ENCODE data around the gene CLDN10.

CLDN10 gene

DNA sequence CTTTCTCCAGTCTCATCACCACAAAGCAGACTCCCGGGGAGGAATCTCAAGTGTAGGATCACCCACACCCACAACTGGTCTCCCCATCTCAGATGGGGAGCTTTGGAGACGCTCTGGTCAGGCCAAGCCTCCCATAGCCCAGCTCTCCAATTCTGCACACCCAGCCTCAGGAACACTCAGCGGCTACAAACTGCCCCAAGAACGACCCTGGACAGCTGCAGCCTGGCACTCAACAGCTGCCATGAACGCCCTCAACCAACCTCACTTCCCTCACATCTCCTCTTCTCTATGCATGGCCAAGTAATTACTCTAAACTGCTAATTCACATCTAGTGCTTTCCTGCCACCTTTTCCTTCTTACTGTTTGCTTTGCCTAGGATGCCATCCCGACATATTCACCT is 49.4 kb downstream of the CLDN10 start:
- ChIA-PET POLR2A (no interaction called here), CTCF (no interaction called here)
- H3K36me3 ChIP-seq (ENCODE audit: control insufficient read depth in 4 of 4, insufficient read depth in 4 of 4, low read length in 3 of 4) = no peaks in the 10 kb centered on the region
- WGBS (ENCODE audit: insufficient coverage) = 98% methylated on average over 6 of the region's 6 CpGs
- H3K9me3 ChIP-seq (ENCODE audit: control extremely low read depth in 1 of 5, control insufficient read depth in 4 of 5, insufficient read depth in 2 of 5, low read depth in 1 of 5, low read length in 4 of 5) = no peaks in the 10 kb centered on the region
- no peaks in the 10 kb centered on the region for H3K27me3 ChIP-seq (replicated peaks in 2 of 5; ENCODE audit: control insufficient read depth in 4 of 5, insufficient read depth in 5 of 5, low read length in 4 of 5)
- H3K4me3 ChIP-seq (ENCODE audit: control insufficient read depth in 1 of 7, extremely low read depth in 1 of 7, insufficient read depth in 4 of 7, low read depth in 2 of 7, low read length in 6 of 7) = no peak overlapping the region
- H3K4me1 ChIP-seq (ENCODE audit: control extremely low read depth in 1 of 4, control insufficient read depth in 4 of 4, insufficient read depth in 4 of 4, low read length in 3 of 4) = no peaks in the 10 kb centered on the region
- DNase-seq = no peak
- no peak overlapping the region for H3K27ac ChIP-seq (ENCODE audit: insufficient read depth in 1 of 2, low read depth in 1 of 2, low read length in 2 of 2, poor library complexity in 1 of 2, severe bottlenecking in 2 of 2)

DNA sequence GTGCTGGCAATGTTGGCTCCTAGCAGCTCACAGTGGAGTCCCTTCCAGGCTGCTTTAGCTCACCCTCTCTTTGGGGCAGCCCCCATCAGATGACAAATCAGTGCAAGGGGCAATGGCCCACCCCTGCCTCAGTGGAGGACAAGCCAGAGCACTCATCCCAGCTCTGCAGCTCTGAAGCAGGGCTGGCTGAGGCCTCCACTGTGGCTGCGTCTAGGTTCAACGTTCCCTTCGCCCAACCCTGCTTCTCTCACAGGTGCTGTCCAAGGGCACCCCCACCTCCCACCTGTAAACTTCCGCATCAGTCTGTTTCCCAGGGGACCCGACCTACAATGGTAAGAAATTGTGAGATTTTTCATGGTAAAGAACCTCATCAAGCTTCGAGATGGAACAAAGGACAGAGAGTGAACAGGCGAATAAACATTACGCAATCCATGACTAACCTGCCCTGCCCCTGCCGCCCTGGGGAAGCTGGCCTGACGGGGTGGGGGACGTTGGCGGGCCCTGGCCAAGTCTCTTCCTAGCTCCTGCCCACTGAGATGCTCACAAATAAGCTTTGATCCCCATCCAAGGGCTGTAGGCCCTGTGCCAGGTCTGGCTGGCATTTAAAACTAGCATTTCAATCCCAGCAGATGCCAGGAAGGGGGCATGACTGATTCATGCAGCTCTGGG is 51.5 kb downstream of the CLDN10 start:
- CTCF ChIA-PET = no interaction called here
- POLR2A ChIA-PET = no interaction called here
- Histone ChIP-seq H3K27ac (ENCODE audit: insufficient read depth in 1 of 2, low read depth in 1 of 2, low read length in 2 of 2, poor library complexity in 1 of 2, severe bottlenecking in 2 of 2) (no peak overlapping the region), H3K4me1 (ENCODE audit: control extremely low read depth in 1 of 4, control insufficient read depth in 4 of 4, insufficient read depth in 4 of 4, low read length in 3 of 4) (peaks cover 0 to 6% (median 2%) of the 10 kb centered on the region in 4 experiments), H3K9me3 (ENCODE audit: control extremely low read depth in 1 of 5, control insufficient read depth in 4 of 5, insufficient read depth in 2 of 5, low read depth in 1 of 5, low read length in 4 of 5) (no peaks in the 10 kb centered on the region), H3K4me3 (ENCODE audit: control insufficient read depth in 1 of 7, extremely low read depth in 1 of 7, insufficient read depth in 4 of 7, low read depth in 2 of 7, low read length in 6 of 7) (no peak overlapping the region), H3K36me3 (ENCODE audit: control insufficient read depth in 4 of 4, insufficient read depth in 4 of 4, low read length in 3 of 4) (no peaks in the 10 kb centered on the region), H3K27me3 (replicated peaks in 2 of 5; ENCODE audit: control insufficient read depth in 4 of 5, insufficient read depth in 5 of 5, low read length in 4 of 5) (no peaks in the 10 kb centered on the region)
- no peak for DNase-seq
- WGBS (ENCODE audit: insufficient coverage) = 96% methylated on average over 10 of the region's 12 CpGs

DNA sequence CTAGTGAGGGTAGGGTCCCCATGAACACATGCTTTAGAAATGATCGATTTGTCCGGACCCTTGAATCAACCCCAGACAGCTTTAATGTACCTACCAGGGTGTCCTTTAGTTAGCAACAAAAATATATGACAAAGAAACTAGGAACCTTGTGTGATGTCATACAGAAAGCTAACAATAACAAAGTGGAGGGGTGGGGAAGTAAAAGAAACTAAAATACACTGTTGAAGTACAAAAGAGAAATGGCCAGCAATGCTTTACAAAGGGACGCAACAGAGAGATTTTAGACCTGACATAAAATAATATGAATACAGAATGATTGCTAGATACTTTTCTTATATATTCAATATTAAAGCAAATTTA is 52.0 kb downstream of the CLDN10 start:
- H3K4me1 ChIP-seq (ENCODE audit: control extremely low read depth in 1 of 4, control insufficient read depth in 4 of 4, insufficient read depth in 4 of 4, low read length in 3 of 4) = peaks cover 0 to 6% (median 2%) of the 10 kb centered on the region in 4 experiments
- no peaks in the 10 kb centered on the region for H3K36me3 ChIP-seq (ENCODE audit: control insufficient read depth in 4 of 4, insufficient read depth in 4 of 4, low read length in 3 of 4)
- H3K27me3 ChIP-seq (replicated peaks in 2 of 5; ENCODE audit: control insufficient read depth in 4 of 5, insufficient read depth in 5 of 5, low read length in 4 of 5) = no peaks in the 10 kb centered on the region
- H3K27ac ChIP-seq (ENCODE audit: insufficient read depth in 1 of 2, low read depth in 1 of 2, low read length in 2 of 2, poor library complexity in 1 of 2, severe bottlenecking in 2 of 2) = no peak overlapping the region
- H3K9me3 ChIP-seq (ENCODE audit: control extremely low read depth in 1 of 5, control insufficient read depth in 4 of 5, insufficient read depth in 2 of 5, low read depth in 1 of 5, low read length in 4 of 5) = no peaks in the 10 kb centered on the region
- no CpG with 5 or more reads among the region's 3 CpGs for WGBS (ENCODE audit: insufficient coverage)
- POLR2A ChIA-PET = no interaction called here
- CTCF ChIA-PET = no interaction called here
- DNase-seq = no peak
- no peak overlapping the region for H3K4me3 ChIP-seq (ENCODE audit: control insufficient read depth in 1 of 7, extremely low read depth in 1 of 7, insufficient read depth in 4 of 7, low read depth in 2 of 7, low read length in 6 of 7)

DNA sequence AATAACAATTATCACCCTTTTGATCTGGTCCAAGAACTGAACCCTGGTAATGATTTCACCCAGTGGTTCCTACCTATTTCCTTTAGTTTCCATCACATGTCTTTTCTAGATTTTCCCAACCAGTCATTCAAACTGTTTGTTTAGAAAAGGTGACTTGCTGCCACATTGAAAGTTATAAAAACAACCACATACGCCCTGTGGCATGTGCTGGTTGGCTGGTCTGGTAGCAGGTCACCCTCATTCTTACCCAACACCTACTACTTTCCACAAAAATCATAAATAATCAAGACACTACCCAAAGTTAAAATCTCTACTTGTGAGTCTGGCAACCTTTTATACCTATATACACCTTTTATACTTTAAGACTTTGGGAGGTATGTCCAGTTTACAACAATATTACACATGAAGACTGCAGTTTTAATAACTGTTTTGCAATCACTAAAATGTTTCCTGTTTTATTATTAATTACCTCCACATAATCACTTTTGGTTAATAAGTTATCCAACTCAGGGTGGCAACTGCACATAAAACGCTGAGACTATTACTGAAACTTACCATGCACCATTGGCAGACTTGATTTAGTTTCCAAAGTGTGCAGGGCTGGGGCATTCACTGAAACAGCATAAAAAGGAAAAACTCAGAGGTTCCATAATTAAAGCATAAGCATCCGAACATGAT is 53.1 kb downstream of the CLDN10 start:
- WGBS (ENCODE audit: insufficient coverage) = 100% methylated on average over 3 of the region's 3 CpGs
- ChIA-PET POLR2A (no interaction called here), CTCF (no interaction called here)
- Histone ChIP-seq H3K4me1 (ENCODE audit: control extremely low read depth in 1 of 4, control insufficient read depth in 4 of 4, insufficient read depth in 4 of 4, low read length in 3 of 4) (peaks cover 0 to 6% (median 2%) of the 10 kb centered on the region in 4 experiments), H3K36me3 (ENCODE audit: control insufficient read depth in 4 of 4, insufficient read depth in 4 of 4, low read length in 3 of 4) (no peaks in the 10 kb centered on the region), H3K4me3 (ENCODE audit: control insufficient read depth in 1 of 7, extremely low read depth in 1 of 7, insufficient read depth in 4 of 7, low read depth in 2 of 7, low read length in 6 of 7) (no peak overlapping the region), H3K27me3 (replicated peaks in 2 of 5; ENCODE audit: control insufficient read depth in 4 of 5, insufficient read depth in 5 of 5, low read length in 4 of 5) (no peaks in the 10 kb centered on the region), H3K27ac (ENCODE audit: insufficient read depth in 1 of 2, low read depth in 1 of 2, low read length in 2 of 2, poor library complexity in 1 of 2, severe bottlenecking in 2 of 2) (no peak overlapping the region), H3K9me3 (ENCODE audit: control extremely low read depth in 1 of 5, control insufficient read depth in 4 of 5, insufficient read depth in 2 of 5, low read depth in 1 of 5, low read length in 4 of 5) (no peaks in the 10 kb centered on the region)
- no peak for DNase-seq

DNA sequence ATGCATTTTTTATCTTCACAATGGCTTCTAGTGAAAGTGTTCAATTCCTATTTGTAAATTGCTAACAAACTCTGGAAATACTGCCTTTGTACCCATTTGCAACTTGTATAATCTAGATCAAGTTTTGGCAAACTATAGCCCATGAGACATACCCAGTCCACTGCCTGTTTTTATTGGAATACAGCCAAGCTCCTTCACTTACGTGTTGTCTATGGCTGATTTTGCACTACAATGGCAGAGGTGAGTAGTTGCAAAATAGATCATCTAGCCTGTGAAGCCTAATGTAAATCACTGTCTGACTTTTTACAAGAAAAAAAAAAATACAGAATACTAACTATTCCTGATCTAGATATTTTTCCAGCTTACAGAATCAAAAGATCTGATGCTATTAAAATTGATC is 54.8 kb downstream of the CLDN10 start:
- CTCF ChIA-PET = interaction anchor here (0.8 kb wide), 1 partner anchor 16 kb away, joined by 3 read pairs; no protein-coding TSS in a partner anchor
- Histone ChIP-seq H3K27me3 (replicated peaks in 2 of 5; ENCODE audit: control insufficient read depth in 4 of 5, insufficient read depth in 5 of 5, low read length in 4 of 5) (no peaks in the 10 kb centered on the region), H3K36me3 (ENCODE audit: control insufficient read depth in 4 of 4, insufficient read depth in 4 of 4, low read length in 3 of 4) (no peaks in the 10 kb centered on the region), H3K4me1 (ENCODE audit: control extremely low read depth in 1 of 4, control insufficient read depth in 4 of 4, insufficient read depth in 4 of 4, low read length in 3 of 4) (peaks cover 0 to 6% (median 2%) of the 10 kb centered on the region in 4 experiments), H3K9me3 (ENCODE audit: control extremely low read depth in 1 of 5, control insufficient read depth in 4 of 5, insufficient read depth in 2 of 5, low read depth in 1 of 5, low read length in 4 of 5) (no peaks in the 10 kb centered on the region), H3K27ac (ENCODE audit: insufficient read depth in 1 of 2, low read depth in 1 of 2, low read length in 2 of 2, poor library complexity in 1 of 2, severe bottlenecking in 2 of 2) (no peak overlapping the region), H3K4me3 (ENCODE audit: control insufficient read depth in 1 of 7, extremely low read depth in 1 of 7, insufficient read depth in 4 of 7, low read depth in 2 of 7, low read length in 6 of 7) (no peak overlapping the region)
- POLR2A ChIA-PET = no interaction called here
- DNase-seq = no peak
- WGBS (ENCODE audit: insufficient coverage) = 83% methylated on average over 1 of the region's 1 CpG

DNA sequence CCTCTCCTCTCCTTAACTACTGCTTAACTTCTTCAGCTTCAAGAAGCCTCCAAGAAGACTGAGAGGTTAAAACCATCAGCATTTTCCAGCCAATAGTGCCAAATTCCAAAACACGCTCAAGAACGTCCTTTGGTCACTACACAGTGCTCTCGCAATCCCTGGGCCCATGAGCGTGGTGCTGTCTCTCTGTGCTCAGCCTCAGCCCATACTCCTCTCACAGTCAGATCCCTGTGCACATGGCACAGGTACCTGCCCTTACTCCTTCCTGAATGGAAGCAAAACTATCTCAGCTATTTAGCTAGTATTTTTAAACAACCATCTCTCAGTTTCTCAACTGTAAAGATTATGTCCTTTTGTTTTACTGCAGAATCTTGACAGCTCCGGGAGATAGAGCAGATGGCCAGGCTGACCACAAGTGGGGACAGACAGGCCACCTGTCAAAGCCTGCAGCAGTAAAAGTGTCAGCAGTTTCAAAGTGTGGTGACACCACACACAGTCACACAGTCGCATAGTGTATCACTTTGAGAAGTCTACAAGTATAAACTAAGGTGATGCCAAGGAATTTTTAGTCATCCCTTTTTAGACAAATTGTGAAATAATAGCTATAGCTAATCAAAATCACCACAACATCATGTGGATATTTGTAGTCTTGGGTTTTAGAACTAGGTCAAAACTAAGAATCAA is 56.3 kb downstream of the CLDN10 start:
- H3K4me1 ChIP-seq (ENCODE audit: control extremely low read depth in 1 of 4, control insufficient read depth in 4 of 4, insufficient read depth in 4 of 4, low read length in 3 of 4) = peaks cover 0 to 6% (median 2%) of the 10 kb centered on the region in 4 experiments
- CTCF ChIA-PET = interaction anchor here (1.0 to 2.8 kb wide), 2 partner anchors 14 to 18 kb away, joined by 4 to 17 read pairs; no protein-coding TSS in a partner anchor
- no peaks in the 10 kb centered on the region for H3K27me3 ChIP-seq (replicated peaks in 2 of 5; ENCODE audit: control insufficient read depth in 4 of 5, insufficient read depth in 5 of 5, low read length in 4 of 5)
- H3K9me3 ChIP-seq (ENCODE audit: control extremely low read depth in 1 of 5, control insufficient read depth in 4 of 5, insufficient read depth in 2 of 5, low read depth in 1 of 5, low read length in 4 of 5) = no peaks in the 10 kb centered on the region
- POLR2A ChIA-PET = no interaction called here
- H3K36me3 ChIP-seq (ENCODE audit: control insufficient read depth in 4 of 4, insufficient read depth in 4 of 4, low read length in 3 of 4) = no peaks in the 10 kb centered on the region
- 87% methylated on average over 5 of the region's 6 CpGs for WGBS (ENCODE audit: insufficient coverage)
- H3K27ac ChIP-seq (ENCODE audit: insufficient read depth in 1 of 2, low read depth in 1 of 2, low read length in 2 of 2, poor library complexity in 1 of 2, severe bottlenecking in 2 of 2) = no peak overlapping the region
- H3K4me3 ChIP-seq (ENCODE audit: control insufficient read depth in 1 of 7, extremely low read depth in 1 of 7, insufficient read depth in 4 of 7, low read depth in 2 of 7, low read length in 6 of 7) = no peak overlapping the region
- peak in 2 of 3 donors; percentile 18 to 45 for DNase-seq

DNA sequence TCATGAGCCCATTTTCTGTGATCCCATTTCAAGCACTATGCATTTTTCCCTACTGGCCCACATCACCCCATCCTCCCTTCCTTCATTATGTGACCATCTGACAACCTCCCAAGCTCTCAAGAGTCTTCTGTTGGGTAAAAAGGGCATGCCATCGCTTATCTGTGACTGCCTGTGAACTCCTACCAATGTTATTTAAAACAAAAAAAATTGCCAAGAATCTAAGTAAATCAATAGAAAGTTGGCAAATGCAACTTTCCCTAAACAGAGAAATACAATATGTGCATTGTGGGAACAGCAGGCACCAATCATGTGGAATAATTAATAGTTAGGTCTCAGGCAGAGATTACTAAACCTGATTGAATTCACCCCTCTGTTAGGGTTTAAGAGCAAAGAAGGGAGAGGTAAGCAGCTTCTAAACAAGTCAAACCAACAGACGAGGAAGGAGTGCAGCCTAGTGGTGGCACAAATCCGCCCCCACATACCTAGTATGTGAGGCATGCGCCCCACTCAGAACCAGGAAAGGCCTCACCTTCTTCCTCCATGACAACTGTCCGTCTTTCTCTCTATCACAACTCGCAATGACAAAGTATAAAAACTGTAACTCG is 62.2 kb downstream of the CLDN10 start:
- Histone ChIP-seq H3K9me3 (ENCODE audit: control extremely low read depth in 1 of 5, control insufficient read depth in 4 of 5, insufficient read depth in 2 of 5, low read depth in 1 of 5, low read length in 4 of 5) (no peaks in the 10 kb centered on the region), H3K4me1 (ENCODE audit: control extremely low read depth in 1 of 4, control insufficient read depth in 4 of 4, insufficient read depth in 4 of 4, low read length in 3 of 4) (peaks cover 0 to 1% (median 0%) of the 10 kb centered on the region in 4 experiments), H3K27ac (ENCODE audit: insufficient read depth in 1 of 2, low read depth in 1 of 2, low read length in 2 of 2, poor library complexity in 1 of 2, severe bottlenecking in 2 of 2) (no peak overlapping the region), H3K4me3 (ENCODE audit: control insufficient read depth in 1 of 7, extremely low read depth in 1 of 7, insufficient read depth in 4 of 7, low read depth in 2 of 7, low read length in 6 of 7) (no peak overlapping the region), H3K36me3 (ENCODE audit: control insufficient read depth in 4 of 4, insufficient read depth in 4 of 4, low read length in 3 of 4) (no peaks in the 10 kb centered on the region), H3K27me3 (replicated peaks in 2 of 5; ENCODE audit: control insufficient read depth in 4 of 5, insufficient read depth in 5 of 5, low read length in 4 of 5) (no peaks in the 10 kb centered on the region)
- CTCF ChIA-PET = interaction anchor here (1.1 to 2.0 kb wide), 4 partner anchors 10 to 220 kb away, joined by 3 to 5 read pairs (median 5); no protein-coding TSS in a partner anchor
- WGBS (ENCODE audit: insufficient coverage) = 96% methylated on average over 6 of the region's 7 CpGs
- POLR2A ChIA-PET = no interaction called here
- no peak for DNase-seq

Data from common myeloid progenitor, CD34-positive (primary cell).